Measurements from ENCODE around the gene FHOD3. TPM values are rescaled to one million over a fixed set of nuclear protein-coding genes. Genes with fewer than 3 reads are reported as not detected.

The FHOD3 gene
- total RNA-seq, 2 donors from 2014 or later = 66.0 to 114 TPM

DNA sequence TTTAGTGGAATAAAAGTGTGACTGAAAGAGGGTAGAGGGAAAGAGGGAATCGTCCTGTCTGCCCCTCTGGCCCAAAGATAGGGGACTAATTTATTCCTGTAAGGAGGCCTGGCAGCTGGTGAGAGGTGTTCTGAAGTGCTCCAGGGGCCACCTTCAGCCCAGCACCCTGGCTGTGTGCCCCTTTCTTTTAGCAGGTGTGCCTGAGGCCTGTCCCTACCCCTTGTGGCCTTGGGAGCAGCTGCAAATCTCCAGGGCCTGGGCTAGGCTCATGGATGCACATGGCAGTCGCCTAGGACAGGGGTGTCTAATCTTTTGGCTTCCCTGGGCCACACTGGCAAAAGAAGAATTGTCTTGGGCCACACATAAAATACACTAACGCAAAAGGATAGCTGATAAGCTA is 37.3 kb downstream of the FHOD3 start:
- no peaks in the 10 kb centered on the region for H3K9me3 ChIP-seq
- no peak for TF ChIP-seq CTCF (IDR thresholded peaks at IDR 0.05)
- H3K4me1 ChIP-seq = peaks cover 0 to 45% of the 10 kb centered on the region in 2 donors
- no peak overlapping the region for H3K4me3 ChIP-seq
- H3K27ac ChIP-seq = no peak overlapping the region
- DNase-seq (ENCODE audit: low spot score) = peak; percentile 55
- no peaks in the 10 kb centered on the region for H3K36me3 ChIP-seq
- H3K27me3 ChIP-seq = no peaks in the 10 kb centered on the region

DNA sequence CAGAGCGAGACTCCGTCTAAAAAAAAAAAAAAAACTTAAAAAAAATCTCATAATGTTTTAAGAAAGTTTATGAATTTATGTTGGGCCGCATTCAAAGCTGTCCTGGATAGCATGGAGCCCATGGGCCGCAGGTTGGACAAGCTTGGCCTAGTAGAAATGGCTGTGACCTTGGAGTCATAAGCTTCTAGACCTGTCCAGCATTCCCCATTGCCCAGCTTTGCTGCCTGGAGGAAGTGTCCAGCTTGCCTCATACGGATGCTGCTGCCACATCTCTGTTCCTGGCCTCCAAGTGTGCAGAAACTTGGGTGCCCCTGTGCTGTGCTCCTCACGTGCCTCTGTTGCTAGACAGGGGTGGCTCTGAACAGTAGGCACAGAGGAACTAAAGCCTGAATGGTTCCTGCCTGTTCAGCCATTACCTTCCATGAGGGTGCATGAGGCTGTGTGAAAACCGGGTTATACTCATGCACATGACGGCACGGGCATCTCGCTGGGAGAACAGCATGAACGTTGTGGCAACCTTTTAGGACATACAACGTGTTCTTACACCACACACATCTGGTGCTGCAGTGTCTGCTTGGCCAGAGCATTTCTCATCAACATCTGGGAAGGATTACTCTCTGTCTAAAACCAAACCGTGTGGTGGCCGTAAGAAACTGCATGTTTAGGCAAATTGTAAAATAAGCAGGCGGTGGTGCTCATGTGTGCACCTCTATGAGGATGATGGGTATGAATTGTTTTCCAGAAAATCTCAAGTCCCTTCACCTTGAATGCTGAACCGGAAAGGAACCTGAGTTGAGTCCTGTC is 38.2 kb downstream of the FHOD3 start:
- H3K4me3 ChIP-seq = no peak overlapping the region
- no peaks in the 10 kb centered on the region for H3K36me3 ChIP-seq
- H3K9me3 ChIP-seq = no peaks in the 10 kb centered on the region
- peak; percentile 53 for DNase-seq (ENCODE audit: low spot score)
- no peak overlapping the region for H3K27ac ChIP-seq
- no peaks in the 10 kb centered on the region for H3K27me3 ChIP-seq
- H3K4me1 ChIP-seq = peaks cover 0 to 36% of the 10 kb centered on the region in 2 donors
- TF ChIP-seq CTCF (IDR thresholded peaks at IDR 0.05) = no peak

- Histone ChIP-seq H3K27ac (peak overlapping the region; percentile 35 to 42), H3K4me3 (no peak overlapping the region), H3K4me1 (peaks cover 0 to 23% of the 10 kb centered on the region in 2 donors), H3K36me3 (no peaks in the 10 kb centered on the region), H3K27me3 (no peaks in the 10 kb centered on the region), H3K9me3 (no peaks in the 10 kb centered on the region)
- DNase-seq (ENCODE audit: low spot score) = peak; percentile 21
- no peak for TF ChIP-seq CTCF (IDR thresholded peaks at IDR 0.05)
Observed at GRCh38 chr18:36337679-36338402, 40.3 kb downstream of the FHOD3 start.

- no peaks in the 10 kb centered on the region for H3K36me3 ChIP-seq
- H3K27ac ChIP-seq = peak overlapping the region; percentile 35 to 42
- no peaks in the 10 kb centered on the region for H3K9me3 ChIP-seq
- DNase-seq (ENCODE audit: low spot score) = peak; percentile 54
- H3K4me3 ChIP-seq = no peak overlapping the region
- H3K4me1 ChIP-seq = peaks cover 0 to 23% of the 10 kb centered on the region in 2 donors
- no peak for TF ChIP-seq CTCF (IDR thresholded peaks at IDR 0.05)
- no peaks in the 10 kb centered on the region for H3K27me3 ChIP-seq
Observed at GRCh38 chr18:36338403-36338933, 41.0 kb downstream of the FHOD3 start.

DNA sequence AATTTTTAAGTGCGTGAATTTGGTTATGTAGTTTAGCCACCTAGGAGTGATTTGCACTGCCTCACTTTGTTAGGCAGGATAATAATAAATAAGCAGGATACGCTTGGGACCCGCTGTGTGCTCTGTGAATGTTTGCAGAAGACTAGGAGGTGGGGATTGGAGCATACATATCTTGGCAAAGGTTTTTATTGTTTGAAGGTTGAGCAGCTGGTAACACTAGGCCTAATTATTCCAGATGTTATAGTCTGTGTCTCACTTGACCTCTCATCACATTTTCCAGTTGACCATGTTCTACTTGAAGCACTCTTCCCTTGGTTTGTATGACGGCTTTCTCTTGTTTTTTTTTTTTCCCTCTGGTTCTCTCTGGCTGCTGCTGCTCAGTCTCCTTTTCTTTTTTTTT is 42.7 kb downstream of the FHOD3 start:
- no peaks in the 10 kb centered on the region for H3K9me3 ChIP-seq
- H3K4me3 ChIP-seq = no peak overlapping the region
- no peak overlapping the region for H3K27ac ChIP-seq
- TF ChIP-seq CTCF (IDR thresholded peaks at IDR 0.05) = no peak
- no peaks in the 10 kb centered on the region for H3K27me3 ChIP-seq
- H3K4me1 ChIP-seq = peaks cover 0 to 18% of the 10 kb centered on the region in 2 donors
- no peak for DNase-seq (ENCODE audit: low spot score)
- no peaks in the 10 kb centered on the region for H3K36me3 ChIP-seq

Data from right atrium auricular region (tissue), 2 donors.